Lung (tissue), 12 donors: Measurements from ENCODE around the gene CFAP70. TPM values are rescaled to one million over a fixed set of nuclear protein-coding genes. Genes with fewer than 3 reads are reported as not detected.
"Not testable (repeated sequence)": the region's sequence is repeated elsewhere in the genome, so short reads cannot be mapped to it uniquely, and the experiment has no call there.

Experiments
- ATAC-seq: fragments of 200-7000 bp; cut with Tn5 transposase; one replicate; pipeline ENCODE4 v1.9.1; 2020; ENCODE audit warnings: moderate number of reproducible peaks; ENCODE audit not compliant: insufficient read depth, low FRiP score
- DNase-seq, 3 donors: peaks; one replicate each; pipeline ENCODE4 v3.0.0-alpha.2; 2013 to 2017
- H3K27ac ChIP-seq, 2 donors: one replicate each; pipeline ENCODE4 v1.5.1; 2013; ENCODE audit warnings: mild to moderate bottlenecking in 2 of 2, moderate library complexity in 2 of 2, control low read depth in 1 of 2, inconsistent platforms in 1 of 2, low read depth in 1 of 2, low read length in 1 of 2
- H3K27me3 ChIP-seq, 3 donors: one replicate each; pipeline ENCODE4 v1.5.1; 2013; ENCODE audit warnings: low read length in 2 of 3; ENCODE audit not compliant: control insufficient read depth in 3 of 3, insufficient read depth in 3 of 3
- H3K36me3 ChIP-seq, 4 donors: one replicate each; pipeline ENCODE4 v1.5.1; 2013; ENCODE audit warnings: low read length in 4 of 4, mild to moderate bottlenecking in 1 of 4, moderate library complexity in 1 of 4; ENCODE audit not compliant: control insufficient read depth in 4 of 4, insufficient read depth in 4 of 4
- H3K4me1 ChIP-seq, 5 donors: one replicate each; pipeline ENCODE4 v1.5.1; 2013; ENCODE audit warnings: low read length in 5 of 5, mild to moderate bottlenecking in 2 of 5, moderate library complexity in 1 of 5; ENCODE audit not compliant: control insufficient read depth in 5 of 5, insufficient read depth in 5 of 5
- H3K4me3 ChIP-seq: one replicate; pipeline ENCODE4 v1.5.1; 2013; ENCODE audit warnings: mild to moderate bottlenecking, control low read depth, moderate library complexity
- H3K9ac ChIP-seq, 2 donors: one replicate each; pipeline ENCODE4 v1.5.1; 2013; ENCODE audit warnings: low read length in 2 of 2, control low read depth in 1 of 2; ENCODE audit not compliant: insufficient read depth in 1 of 2
- H3K9me3 ChIP-seq, 4 donors: one replicate each; pipeline ENCODE4 v1.5.1; 2013; ENCODE audit warnings: low read length in 3 of 4, mild to moderate bottlenecking in 1 of 4, moderate library complexity in 1 of 4; ENCODE audit not compliant: control insufficient read depth in 4 of 4, insufficient read depth in 3 of 4
- CTCF ChIP-seq: IDR thresholded peaks from 2 replicates; pipeline ENCODE4 v1.5.1; 2012; ENCODE audit warnings: mild to moderate bottlenecking; ENCODE audit errors: control extremely low read depth, extremely low read depth
- WGBS, 2 donors: extraction: QIAGEN DNeasy Blood & Tissue Kit; methylation state at CpG; one replicate each; pipeline ENCODE4 v1.1.7; 2013; 5-methylcytosine and 5-hydroxymethylcytosine counted together
- polyA plus RNA-seq, 2 donors: library from polyadenylated mRNA; stranded (reverse); fragments of 200-250 nt; gene quantifications; one replicate each; pipeline ENCODE4 v1.2.1, GENCODE V29; 2013
- total RNA-seq, 2 donors: library from RNA; depleted of rRNA in 1 of 2; stranded (reverse); fragments of >200 nt in 1 of 2; gene quantifications; one replicate each; pipeline ENCODE4 v1.2.1, GENCODE V29; 2014 to 2021
- donor health status: control.
- donor health status: control.
- donor health status: Bipolar disorder and iron deficiency.
- donor health status: healthy.
- donor health status: DM: yes; HTN: yes; CAD: no.

Gene CFAP70
- total and polyA plus RNA-seq, 4 donors, result 3.5 to 17.2 (median 8.6) TPM

- H3K9me3 ChIP-seq, result no peaks in the 10 kb centered on the region
- WGBS, 2 donors, result 73 to 82% methylated on average over 5 of the region's 5 CpGs
- no peaks in the 10 kb centered on the region for H3K27me3 ChIP-seq
- no peak overlapping the region for H3K27ac ChIP-seq
- no peaks in the 10 kb centered on the region for H3K4me1 ChIP-seq
- ATAC-seq (no peak), DNase-seq (no peak)
- no peak overlapping the region for H3K9ac ChIP-seq
- H3K4me3 ChIP-seq, result no peak overlapping the region
- H3K36me3 ChIP-seq, result no peaks in the 10 kb centered on the region
- no peak for TF ChIP-seq CTCF
Measured at GRCh38 chr10:73262880-73263555, 95.6 kb downstream of the CFAP70 start.

- no peaks in the 10 kb centered on the region for H3K9me3 ChIP-seq
- 64 to 71% methylated on average over 4 of the region's 4 CpGs for WGBS, 2 donors
- DNase-seq (no peak), ATAC-seq (no peak)
- H3K9ac ChIP-seq, result no peak overlapping the region
- no peak overlapping the region for H3K4me3 ChIP-seq
- H3K36me3 ChIP-seq, result no peaks in the 10 kb centered on the region
- H3K27me3 ChIP-seq, result no peaks in the 10 kb centered on the region
- no peak overlapping the region for H3K27ac ChIP-seq
- no peaks in the 10 kb centered on the region for H3K4me1 ChIP-seq
- no peak for TF ChIP-seq CTCF
Measured at GRCh38 chr10:73262105-73262730, 96.4 kb downstream of the CFAP70 start.

- WGBS, 2 donors, result 94 to 97% methylated on average over 9 of the region's 9 CpGs
- Histone ChIP-seq H3K4me1 (no peaks in the 10 kb centered on the region), H3K4me3 (no peak overlapping the region), H3K27ac (no peak overlapping the region), H3K36me3 (no peaks in the 10 kb centered on the region), H3K9me3 (no peaks in the 10 kb centered on the region), H3K27me3 (no peaks in the 10 kb centered on the region), H3K9ac (no peak overlapping the region)
- no peak for DNase-seq
- no peak for ATAC-seq
- no peak for TF ChIP-seq CTCF
Measured at GRCh38 chr10:73261362-73261995, 97.2 kb downstream of the CFAP70 start.

GRCh38 chr10:73258612-73259011, 100.1 kb downstream of the CFAP70 start:
- not testable (repeated sequence) for H3K9ac ChIP-seq
- 95 to 96% methylated on average over 10 of the region's 10 CpGs for WGBS, 2 donors

More at GRCh38 chr10:73258612-73259011, 100.1 kb downstream of the CFAP70 start:
- H3K27me3 ChIP-seq, H3K4me1 ChIP-seq, ATAC-seq, H3K4me3 ChIP-seq, DNase-seq, H3K9me3 ChIP-seq, H3K27ac ChIP-seq, H3K36me3 ChIP-seq: not testable (repeated sequence)
